HK-2 (cell line): ENCODE data around the gene MAML3.
A peak's percentile ranks its signal among the peaks of the same experiment; 100 is the strongest.
"Not testable (repeated sequence)": the region's sequence is repeated elsewhere in the genome, so short reads cannot be mapped to it uniquely, and the experiment has no call there.

ENCODE experiments used
- DNase-seq: peaks from one replicate; pipeline ENCODE4 v3.0.0-alpha.2; 2018; ENCODE audit not compliant: unreplicated experiment

The MAML3 gene

GRCh38 chr4:139961344-139961946 lies 192.5 kb downstream of the MAML3 start:
- DNase-seq, result no peak

DNA sequence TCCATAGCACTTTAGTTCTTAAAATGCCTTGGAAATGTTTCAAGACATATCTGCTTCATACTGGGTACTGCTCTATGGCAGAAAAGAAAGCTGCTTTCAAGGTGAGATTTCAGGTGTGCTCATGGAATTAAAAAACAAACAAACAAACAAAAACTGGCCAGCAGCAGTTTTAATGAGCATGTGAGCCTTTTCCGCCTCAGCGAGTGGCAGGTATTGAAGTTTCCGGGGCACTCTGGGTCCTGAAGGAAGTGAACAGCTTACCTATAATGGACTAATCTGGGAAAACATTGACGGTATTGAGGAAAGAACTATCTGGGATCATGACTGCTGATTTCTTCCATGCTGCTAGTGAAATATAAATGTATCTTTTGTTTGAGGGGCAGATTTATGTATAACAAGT lies 194.6 kb downstream of the MAML3 start:
- DNase-seq, result no peak

- no peak for DNase-seq
Observed at GRCh38 chr4:139958739-139959098, 195.3 kb downstream of the MAML3 start.

DNA sequence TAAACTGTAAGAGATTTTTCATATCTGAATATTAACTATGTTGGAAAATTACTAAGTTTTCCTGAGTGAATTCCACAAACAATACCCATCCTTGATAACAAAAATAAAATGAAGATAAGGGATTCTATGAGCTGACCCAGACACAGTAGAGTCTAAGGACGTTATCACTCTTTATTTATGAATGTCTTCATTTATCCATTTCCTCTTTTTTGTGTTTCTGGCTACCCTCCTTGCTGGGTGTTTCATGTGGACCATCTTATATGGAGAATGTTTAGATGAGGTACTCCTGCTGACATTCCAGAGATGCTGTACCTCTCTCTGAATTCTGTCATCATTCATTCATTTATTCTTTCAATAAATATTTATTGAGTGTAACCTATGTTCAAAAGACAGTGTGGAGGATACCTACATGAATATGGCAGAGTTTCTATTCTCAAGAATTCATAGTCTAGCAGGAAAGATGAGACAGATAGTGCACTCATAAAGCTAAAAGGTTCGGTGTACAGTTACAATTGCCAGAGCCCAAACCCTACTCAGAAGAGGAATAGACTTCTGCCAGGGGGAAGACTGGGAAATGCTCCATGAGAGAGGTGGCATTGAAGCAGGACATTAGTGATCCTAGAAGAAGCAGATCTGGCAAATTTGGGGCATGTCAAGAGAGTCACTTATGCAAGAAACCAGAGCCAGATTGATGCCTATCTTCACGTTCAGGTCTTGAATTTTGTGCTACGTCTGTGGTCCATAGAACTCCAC lies 195.8 kb downstream of the MAML3 start:
- DNase-seq, result no peak

DNA sequence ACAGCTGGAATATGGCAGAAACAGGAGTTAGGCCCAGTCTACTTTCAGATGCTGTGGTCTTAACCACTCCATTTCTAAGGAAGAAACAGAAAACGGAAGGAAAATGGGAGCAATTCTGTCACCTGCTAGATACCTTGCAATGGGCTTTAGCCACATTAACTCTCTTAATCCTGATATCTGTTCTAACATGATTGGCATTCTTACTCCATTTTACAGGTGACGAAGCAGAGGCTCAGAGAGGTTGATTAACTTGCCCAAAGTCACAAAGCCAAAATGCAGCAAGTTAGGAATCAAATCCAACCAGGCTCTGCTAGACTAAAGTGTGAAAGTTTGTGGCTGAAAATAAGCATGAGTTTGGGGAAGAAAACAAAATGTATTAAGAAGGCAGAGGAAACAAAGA lies 196.9 kb downstream of the MAML3 start:
- DNase-seq, result no peak

DNA sequence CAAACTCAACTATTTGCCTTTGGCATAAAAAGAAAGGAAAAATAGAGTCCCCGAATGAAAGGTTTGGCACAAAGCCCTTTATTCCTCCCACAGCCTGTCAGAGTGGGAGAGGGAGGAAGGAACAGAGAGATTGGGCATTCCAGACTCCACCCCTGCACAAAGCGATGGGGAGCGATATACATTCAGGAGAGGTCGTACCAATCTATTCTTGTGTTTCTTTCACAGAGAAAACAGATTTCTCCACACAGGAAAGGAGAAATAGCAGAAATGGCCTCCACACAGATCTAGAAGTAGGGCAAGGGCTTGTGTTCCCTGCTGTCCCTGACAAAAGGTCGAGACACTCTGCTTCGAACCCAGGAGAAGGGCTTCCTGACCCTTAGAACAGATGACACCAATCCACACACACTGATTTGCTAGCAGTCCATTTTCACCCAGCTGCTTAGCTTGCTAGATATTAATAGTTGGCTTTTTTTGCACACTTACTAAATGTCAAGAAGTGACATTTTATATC lies 197.4 kb downstream of the MAML3 start:
- DNase-seq, result no peak

DNA sequence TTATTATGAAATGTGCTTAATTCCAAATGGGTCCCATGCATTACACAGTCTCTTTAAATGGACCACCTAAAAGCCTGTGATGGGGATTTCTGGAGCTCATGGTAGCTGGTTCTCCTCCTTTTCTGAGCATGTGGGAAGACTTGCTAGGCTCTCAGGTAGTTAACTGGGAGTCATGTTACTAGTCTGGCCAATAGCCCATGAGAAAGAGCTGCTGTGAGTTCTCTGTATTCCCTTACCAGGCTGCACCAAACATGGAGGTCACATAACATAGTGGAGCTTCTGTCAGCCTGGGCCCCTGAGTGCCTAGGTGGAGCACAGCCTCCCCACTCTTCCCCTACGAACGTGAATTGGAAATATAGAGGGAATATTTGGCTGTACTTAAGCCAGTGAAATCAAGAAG lies 198.4 kb downstream of the MAML3 start:
- no peak for DNase-seq

DNA sequence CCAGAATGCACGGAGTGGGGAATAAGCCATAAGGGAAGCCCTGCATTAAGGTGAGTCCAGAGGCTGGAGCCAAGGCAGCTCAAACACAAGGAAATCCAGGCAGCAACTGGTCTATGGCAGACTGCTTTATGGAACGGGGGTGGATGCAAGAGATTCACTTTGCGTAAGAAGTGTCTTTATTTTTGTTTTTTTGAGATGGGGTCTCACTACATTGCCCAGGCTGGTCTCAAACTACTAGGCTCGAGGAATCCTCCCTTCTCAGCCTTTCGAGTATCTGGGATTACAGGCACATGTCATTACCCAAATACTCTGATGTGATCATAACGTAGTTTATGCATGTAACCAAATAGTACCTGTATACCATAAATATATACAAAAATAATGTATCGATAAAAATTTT lies 199.5 kb downstream of the MAML3 start:
- no peak for DNase-seq

DNA sequence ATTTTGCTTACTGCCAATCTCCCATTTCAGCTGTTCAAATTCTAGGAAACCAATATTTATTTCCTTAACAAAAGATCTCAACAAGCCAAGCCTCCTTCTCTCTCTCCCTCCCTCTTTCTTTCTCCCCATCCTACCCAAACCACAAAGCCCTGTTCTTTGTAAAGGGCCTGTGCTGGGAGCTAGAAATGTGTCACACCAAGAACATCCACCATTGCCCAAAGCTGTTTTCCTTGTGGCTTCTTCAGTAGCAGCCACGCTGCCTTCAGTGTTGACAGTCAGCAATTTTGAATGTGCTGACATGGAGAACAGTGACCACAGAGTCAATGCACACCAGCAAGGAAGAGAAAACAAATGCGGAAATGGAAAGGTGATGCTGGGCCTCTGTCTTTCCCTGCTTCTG lies 203.0 kb downstream of the MAML3 start:
- no peak for DNase-seq

GRCh38 chr4:139950568-139950967 lies 203.4 kb downstream of the MAML3 start:
- peak; percentile 6 for DNase-seq

DNA sequence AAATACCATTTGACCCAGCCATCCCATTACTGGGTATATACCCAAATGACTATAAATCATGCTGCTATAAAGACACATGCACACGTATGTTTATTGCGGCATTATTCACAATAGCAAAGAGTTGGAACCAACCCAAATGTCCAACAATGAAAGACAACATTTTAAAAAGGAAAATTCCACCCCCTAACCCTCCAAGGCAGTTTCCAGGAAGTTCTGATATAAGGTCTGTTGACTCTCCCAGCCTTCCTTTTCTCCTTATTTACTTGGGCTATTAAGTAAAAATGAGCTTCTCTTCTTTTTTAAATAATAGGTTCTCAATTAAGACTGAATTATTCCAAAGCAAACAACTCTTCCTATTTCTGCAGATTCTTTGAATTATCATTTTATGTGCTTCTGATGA lies 209.1 kb downstream of the MAML3 start:
- DNase-seq, result not testable (repeated sequence)

DNA sequence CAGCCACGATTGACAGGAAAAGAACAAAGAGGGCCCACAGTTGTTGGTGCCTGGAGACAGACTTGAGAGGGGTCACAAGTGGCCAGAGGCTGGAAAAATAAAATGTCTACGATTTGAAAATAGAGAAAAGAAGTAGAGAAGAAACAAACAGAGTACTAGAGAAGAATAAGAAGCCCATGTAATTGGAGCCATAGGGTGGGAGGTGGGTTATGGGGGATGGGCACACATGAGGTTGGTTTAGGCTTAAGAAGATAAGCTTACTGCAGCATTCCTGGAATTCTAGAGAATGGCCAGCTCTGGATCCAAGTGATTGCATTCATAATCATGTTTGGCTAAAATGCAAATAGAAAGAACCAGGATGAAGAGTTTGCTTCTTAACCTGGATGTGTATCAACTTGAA lies 210.7 kb downstream of the MAML3 start:
- DNase-seq, result no peak

DNA sequence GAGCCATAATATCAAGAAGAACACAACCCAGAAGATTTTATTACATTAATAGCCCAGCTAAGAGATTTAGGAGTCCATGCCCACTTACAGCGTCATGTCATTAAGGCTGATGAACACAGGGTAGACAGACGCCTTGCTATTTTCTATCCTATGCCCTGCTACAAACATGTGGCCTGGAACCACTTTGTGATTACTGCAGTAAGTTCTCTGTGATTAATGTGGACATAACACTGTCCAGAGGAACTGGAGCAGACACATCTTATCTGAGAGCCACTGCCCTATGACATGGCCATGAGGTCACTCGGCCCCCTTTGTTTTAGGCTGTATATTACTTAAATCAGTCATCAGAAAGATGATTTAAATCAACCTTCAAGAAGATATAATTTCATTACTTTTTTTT lies 211.7 kb downstream of the MAML3 start:
- no peak for DNase-seq

GRCh38 chr4:139940600-139940999 lies 213.4 kb downstream of the MAML3 start:
- no peak for DNase-seq

DNA sequence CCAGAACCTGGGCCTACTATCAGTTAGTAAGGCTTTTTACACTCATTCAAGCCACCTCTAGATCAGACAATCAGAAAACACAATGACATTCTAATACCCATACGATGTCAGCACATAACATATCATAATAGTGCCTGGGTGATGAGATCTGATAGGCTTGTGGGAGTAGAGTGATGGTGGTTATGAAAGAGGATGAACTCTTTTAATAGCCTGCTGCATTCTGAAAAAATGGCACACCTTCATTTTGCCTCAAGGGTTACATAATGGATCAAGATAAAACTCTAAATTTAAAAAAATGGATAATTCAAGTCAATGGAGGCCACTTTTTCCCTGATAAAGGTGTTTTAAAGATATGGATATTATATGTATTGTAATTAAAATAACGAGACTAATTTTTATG lies 215.6 kb downstream of the MAML3 start:
- DNase-seq, result no peak

DNA sequence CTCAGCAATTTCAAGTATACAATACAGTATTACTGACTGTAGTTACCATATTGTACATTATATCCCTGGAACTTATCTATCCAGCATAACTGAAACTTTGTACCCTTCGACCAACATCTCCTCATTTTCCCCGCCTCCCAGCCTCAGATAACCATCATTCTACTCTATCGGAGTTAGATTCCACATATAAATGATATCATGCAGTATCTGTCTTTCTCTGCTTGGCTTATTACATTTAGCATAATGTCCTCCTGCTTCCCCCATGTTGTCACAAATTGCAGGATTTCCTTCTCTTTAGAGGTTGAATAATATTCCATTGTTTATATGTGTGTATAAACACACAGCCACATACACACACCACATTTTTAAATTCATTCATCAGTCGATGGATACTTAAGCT lies 218.1 kb downstream of the MAML3 start:
- DNase-seq, result no peak

GRCh38 chr4:139934708-139935195 lies 219.2 kb downstream of the MAML3 start:
- DNase-seq, result no peak

- no peak for DNase-seq
Observed at GRCh38 chr4:139934057-139934707, 219.8 kb downstream of the MAML3 start.

- DNase-seq, result peak; percentile 35
Observed at GRCh38 chr4:139933541-139933940, 220.4 kb downstream of the MAML3 start.

- no peak for DNase-seq
Observed at GRCh38 chr4:139933104-139933503, 220.9 kb downstream of the MAML3 start.

DNA sequence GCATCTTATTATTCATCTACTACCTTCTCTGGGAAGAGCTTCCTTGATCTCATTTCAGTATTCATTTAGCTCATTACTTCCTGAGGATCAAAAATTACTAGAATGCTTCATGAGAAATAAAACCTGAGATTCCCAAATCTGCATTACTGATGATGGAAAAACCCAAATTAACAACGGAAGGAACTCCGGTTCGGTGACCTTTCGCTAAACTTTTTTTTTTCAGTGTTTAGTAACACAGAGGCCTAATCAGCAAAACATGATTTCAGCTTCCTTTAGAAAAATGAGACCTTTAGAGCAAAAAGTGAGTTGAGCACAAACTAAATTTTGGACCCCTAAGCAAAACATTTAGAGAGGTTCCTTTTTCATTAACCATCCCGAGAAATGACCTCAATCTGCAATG lies 229.2 kb downstream of the MAML3 start:
- DNase-seq, result no peak

- DNase-seq, result no peak
Observed at GRCh38 chr4:139922406-139923024, 231.5 kb downstream of the MAML3 start.
